HG02943 (cell line): ENCODE measurements around the gene PIGN.

Experiments
- ATAC-seq: cut with Tn5 transposase; IDR thresholded peaks from one replicate; pipeline ENCODE4 v1.9.1; 2021; ENCODE audit warnings: mild to moderate bottlenecking, low read depth, moderate library complexity; ENCODE audit not compliant: unreplicated experiment

The PIGN gene

DNA sequence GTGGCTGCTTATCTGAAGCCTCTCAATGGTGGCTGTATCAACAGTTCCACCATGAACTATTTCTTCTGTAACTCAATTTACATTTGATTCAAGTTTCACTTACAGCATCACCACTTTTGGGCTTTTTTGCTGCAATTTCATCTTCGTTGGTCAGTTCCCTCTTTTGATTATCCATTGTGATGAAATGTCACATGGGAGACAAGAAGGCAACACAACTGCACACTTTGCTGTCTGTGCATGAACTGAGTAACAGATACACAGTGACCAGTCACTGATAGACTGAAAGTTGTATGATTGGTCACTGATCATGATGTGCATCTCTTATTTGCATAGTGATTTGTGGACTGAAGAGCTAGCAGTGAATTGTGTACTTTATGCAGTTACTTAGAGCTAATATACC, 163.3 kb downstream of the PIGN start:
- ATAC-seq = no peak

DNA sequence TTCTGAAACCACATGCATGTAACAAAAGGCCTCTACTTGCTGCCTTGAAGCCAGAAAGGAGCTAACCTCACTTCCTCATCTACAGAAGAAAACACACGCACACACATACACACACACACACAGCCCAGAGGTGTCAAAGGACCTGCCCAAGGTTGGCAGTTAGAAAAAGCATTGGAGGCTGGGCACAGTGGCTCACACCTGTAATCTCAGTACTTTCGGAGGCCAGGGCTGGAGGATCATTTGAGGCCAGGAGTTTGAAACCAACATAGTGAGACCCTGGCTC, 168.2 kb downstream of the PIGN start:
- no peak for ATAC-seq

DNA sequence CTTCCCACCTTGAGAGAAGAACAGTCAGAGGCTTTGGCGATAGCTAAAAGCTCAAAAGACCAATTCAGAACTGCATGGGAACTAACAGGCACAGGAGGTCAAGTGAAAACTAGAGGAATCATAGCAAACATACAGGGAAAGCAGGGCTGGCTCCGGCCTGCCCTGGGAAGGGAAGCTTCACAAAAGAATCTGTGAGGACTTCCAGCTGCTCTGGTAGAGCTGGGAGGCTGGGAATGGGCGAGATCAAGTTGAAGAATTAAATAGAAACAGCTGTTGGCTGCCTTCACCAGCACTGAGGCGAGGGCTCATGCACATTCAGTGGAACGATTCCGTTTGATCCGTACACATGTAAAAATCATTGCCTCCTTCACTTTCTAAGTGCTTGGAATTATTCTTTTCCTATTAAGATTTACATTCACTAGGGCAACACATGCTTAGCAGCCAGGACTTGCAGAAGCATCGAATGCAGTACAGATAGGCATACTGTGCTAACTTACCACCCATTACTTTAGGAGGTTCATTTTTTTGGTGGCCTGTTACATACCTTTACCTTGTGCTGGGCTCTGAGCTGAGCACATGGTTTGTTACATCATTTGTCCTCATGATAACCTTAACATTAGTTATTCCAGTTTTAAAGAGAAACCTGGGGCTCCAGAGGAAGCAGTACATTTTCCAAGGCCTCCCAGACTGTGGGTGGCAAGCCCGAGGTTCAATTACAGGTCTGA, 168.7 kb downstream of the PIGN start:
- no peak for ATAC-seq

DNA sequence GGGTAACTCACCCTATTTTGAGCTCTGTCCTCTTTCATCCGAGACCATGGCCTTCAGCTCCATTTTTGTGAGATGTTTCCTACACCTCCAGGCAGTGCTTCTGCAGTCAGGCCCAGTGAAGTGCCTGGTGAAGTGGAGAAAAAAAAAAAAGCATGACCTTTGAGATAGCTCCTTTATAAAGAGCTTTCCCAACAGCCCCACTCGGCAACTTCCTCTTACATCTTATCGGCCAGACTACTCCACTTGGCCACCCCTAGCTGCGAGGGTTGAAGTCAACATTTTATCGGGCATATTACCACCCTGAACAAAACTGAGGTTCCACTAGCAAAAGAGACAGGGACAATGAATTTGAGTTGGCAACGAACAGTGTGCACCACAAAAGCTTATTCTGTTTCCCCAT, 169.2 kb downstream of the PIGN start:
- no peak for ATAC-seq

DNA sequence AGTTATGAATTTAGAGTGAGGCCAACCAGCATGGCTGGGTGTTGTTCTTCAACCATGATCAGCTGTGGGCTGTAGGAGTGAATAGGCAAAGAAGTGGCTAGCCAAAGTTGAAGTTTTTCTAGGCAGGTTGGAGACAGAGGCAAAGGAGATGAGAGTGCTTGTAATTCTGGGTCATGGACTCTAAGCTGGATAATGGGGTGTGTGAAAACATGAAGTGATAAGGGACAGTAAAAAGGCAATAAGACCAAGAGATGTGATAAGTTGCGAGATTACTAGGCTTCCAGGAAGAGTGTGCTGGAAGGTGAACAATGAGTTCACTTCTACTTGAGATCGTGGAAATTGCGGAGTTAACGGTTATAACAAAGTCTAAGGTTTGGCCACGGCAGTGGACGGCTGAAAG, 175.4 kb downstream of the PIGN start:
- ATAC-seq = no peak

DNA sequence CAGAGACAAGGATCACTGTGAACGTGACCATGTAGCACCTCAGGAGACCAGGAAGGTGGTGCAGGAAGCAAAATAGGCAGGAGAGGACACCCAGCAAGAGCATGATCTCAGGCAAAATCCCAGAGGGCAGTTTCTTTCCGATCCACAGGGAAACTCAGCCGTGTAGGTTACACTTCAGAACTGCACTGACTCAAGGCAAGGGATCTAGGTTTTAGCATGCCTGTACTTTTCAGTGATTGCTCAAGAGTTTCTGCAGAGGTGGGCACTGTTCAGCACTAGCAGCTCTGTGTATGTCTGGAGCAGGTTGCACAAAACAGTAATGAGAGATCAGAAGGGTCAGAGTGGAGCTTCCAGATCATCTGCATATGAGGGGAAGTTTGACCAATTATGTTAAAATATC, 177.3 kb downstream of the PIGN start:
- no peak for ATAC-seq

DNA sequence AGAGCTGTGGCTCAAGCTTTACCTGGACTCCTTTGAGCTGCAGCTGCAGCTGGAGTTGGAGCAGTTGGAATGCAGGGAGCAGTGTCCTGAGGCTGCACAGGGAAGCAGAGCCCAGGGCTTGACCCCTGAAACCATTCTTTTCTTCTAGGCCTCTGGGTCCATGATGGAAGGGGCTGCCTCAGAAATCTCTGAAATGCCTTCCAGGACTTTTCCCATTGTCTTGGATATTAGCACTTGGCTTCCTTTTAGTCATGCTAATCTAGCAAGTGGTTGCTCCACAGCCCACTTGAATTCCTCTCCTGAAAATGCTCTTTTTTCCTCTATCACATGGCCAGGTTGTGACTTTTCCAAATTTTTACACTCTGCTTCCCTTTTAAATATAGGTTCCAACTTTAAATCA, 185.5 kb downstream of the PIGN start:
- no peak for ATAC-seq

DNA sequence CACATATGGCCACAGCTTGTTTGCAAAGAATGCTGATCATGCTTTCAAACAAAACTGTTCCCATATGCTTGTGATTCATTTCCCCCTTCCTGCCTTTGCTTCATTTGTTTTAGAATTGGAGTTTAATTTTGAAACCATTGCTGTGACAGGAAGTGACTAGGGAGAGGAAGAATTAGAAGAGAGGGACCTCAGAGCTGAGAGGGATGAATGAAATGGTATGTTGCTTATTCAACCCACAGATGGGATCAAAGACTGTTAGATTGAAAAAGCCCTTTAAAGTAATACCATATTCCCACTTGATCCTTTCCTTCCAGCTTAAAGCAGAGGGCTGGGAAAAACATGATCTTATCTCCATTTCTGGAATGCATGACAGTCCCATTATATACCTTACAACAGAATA, 187.9 kb downstream of the PIGN start:
- no peak for ATAC-seq

DNA sequence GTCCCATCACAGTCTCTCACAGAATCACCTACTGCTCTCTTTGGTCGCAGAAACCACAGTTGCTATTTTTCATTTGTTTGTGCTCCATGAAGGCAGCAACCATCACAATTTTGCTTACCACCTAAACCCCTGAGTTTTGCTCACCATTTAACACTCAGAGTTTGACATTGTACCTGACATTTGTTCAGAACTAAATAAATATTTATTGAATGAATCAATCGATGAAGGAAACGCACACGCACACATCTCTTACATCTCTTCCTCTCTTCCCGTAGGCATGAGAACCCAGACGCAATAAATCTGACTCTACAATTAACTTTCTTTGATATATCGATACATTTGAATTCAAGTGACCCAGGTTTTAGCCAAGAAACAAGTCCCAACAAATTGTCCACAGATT, 188.5 kb downstream of the PIGN start:
- no peak for ATAC-seq

DNA sequence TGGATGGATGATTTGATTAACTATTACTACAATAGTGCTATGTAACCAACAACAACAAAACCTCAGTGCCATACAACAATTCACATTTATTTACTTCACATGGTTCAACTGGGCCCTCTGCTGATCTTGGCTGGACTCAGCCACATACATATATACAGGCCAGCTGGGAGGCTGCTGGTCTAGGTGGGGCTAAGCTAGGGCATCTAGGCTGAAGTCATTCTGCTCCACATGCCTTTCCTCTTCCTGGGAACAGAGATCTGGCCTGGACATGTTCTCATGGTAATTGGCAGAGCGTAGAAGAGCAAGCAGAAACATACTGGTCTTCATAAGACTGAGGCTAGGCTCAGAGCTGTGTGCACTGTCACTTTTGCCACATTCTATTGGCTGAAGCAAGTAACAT, 191.2 kb downstream of the PIGN start:
- ATAC-seq = no peak

DNA sequence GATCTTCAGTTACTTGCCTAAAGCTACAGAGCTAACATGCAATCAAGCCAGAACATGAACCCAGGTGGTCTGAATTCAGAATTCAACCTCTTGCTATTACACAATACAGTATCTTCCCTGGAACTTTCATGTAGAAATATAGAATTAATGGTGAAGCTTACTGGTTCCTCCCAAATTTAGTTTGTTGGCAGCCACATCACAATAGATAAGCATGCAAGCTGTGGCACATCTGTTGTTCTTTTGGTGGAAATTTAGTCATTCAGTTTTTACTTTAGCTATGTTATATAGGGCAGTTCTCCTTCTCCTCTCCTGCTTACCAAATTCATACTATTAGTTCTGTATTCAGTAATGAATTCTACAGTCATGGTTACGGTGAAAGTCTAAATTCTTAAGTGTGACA, 193.0 kb downstream of the PIGN start:
- no peak for ATAC-seq

DNA sequence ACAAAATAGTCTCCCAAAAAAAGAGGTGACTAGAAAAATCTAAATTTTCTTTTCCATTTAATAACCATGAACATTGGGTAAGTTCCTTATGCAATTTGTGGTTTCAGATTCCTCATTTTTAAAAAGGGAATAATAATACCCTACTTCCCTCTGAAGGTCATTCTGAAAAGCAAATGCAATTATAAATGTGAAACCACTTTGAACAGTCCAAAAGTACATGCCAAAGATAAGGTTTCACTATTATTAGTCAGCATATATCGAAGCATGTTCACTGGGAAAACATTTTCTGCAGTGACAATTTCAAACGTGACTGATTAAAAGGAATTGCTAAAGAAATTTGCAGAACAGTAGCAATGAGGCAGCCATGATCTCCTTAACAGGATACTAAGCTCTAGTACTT, 193.9 kb downstream of the PIGN start:
- no peak for ATAC-seq

DNA sequence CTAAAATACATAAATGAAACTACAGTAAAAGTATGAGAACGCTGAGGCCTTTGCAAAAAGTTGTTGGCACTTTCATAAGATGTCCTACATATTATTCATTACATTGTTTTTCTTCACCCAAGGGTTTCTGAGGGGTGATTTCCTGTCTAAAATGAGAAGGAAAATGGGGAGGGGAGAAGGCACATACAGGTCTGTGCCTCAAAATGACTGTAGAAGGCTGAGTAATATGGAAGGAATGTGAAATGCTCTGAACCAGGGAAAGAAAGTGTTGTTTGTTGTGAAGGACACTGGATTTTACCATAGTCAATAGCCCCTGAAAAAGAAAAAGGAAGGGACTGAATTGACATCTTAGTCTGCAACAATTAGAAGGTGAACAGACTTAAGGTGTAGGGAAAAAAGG, 194.6 kb downstream of the PIGN start:
- ATAC-seq = no peak

DNA sequence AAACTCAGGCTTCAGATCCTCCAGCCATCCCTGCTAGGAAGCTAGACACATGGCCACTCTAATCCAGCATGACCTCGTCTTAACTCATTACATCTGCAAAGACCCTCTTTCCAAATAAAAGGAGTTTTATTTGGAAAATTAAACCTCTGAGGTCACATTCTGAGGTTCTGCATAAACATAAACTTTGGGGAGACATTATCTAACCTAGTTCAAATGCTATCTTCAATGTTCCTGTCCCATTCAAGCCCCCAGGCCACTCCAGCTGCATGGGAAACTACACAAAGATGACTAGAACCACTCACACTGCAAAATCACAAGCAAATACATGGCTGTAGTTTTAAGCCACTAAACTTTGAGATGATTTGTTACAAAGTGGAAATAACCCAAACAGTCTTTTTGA, 195.0 kb downstream of the PIGN start:
- no peak for ATAC-seq

DNA sequence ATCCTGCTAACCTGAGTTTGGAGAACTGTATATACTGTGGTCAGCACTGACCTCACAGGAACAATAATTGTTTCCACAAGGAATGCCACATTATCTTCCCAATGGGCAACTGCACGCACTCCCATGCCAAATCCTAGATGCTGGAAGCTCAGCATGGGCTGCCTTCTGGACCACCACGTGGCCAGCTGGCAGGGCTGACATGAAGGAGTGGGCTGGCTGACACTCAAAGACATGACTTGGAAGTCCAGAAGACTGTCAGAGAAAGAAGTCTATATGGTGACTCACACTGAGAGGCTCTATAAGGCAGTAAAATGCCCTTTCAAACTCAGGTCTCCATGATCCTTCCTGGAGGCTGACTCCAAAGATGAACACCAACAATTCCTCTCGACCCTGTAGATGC, 195.7 kb downstream of the PIGN start:
- ATAC-seq = no peak
